ENCODE results near the gene WBP1. TPM values are rescaled to one million over a fixed set of nuclear protein-coding genes. Genes with fewer than 3 reads are reported as not detected.
A peak's percentile ranks its signal among the peaks of the same experiment; 100 is the strongest.

Gene WBP1
- total RNA-seq, 1 donor from 2014 or later: 32.6 TPM

DNA sequence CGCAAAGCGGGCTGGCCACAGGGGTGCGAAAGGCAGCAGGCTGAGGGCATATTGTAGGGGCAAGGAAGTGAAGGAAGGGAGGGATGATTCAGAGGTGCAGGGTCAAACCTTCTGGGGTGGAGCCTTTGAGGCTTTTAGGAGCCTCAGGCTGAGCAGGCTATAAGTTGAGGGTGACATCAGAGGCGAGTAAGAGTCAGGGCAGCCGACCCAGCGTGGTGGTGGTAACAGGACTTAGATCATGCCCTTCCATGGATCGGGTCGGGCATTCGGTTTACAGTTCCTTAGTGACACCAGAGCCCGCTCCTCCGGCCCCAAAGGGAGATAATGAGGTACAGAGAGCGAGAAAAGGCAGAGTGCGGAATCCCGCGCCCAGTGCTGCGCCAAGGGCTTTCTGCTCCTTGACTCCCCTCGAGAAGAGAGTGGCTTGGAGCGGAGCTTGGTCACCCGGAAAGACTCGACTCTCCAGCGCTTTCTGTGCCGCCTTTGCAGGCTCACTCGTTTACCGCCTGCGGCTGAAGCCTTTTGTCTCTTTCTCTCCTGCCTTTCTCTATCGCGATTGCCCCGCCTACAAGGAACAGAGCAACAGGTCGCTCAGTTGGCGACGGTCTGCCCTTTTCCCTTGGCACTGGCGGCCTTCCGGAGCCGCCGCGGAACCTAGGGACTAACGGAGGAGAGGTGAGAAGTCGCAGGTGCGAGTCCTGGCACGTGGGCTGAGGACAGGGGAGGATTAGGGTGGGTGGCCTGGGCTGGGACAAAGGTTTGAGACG, 40.4 kb downstream of the WBP1 start:
- Mint-ChIP-seq H3K36me3 (ENCODE audit: low read depth) (peaks cover 38% of the 10 kb centered on the region), H3K27me3 (ENCODE audit: insufficient read depth) (peaks cover 44% of the 10 kb centered on the region), H3K9me3 (no peaks in the 10 kb centered on the region), H3K4me3 (peak overlapping the region; percentile 93), H3K4me1 (ENCODE audit: low read depth) (peaks cover 48% of the 10 kb centered on the region), H3K27ac (peak overlapping the region; percentile 85)
- DNase-seq (ENCODE audit: low spot score): no peak
- intact Hi-C loops (cut with micrococcal nuclease): loop anchor here (1.0 kb wide), 4 partner anchors 9 to 31 kb away; partner anchors contain the start of genes AUP1, HTRA2, PCGF1 and TLX2

DNA sequence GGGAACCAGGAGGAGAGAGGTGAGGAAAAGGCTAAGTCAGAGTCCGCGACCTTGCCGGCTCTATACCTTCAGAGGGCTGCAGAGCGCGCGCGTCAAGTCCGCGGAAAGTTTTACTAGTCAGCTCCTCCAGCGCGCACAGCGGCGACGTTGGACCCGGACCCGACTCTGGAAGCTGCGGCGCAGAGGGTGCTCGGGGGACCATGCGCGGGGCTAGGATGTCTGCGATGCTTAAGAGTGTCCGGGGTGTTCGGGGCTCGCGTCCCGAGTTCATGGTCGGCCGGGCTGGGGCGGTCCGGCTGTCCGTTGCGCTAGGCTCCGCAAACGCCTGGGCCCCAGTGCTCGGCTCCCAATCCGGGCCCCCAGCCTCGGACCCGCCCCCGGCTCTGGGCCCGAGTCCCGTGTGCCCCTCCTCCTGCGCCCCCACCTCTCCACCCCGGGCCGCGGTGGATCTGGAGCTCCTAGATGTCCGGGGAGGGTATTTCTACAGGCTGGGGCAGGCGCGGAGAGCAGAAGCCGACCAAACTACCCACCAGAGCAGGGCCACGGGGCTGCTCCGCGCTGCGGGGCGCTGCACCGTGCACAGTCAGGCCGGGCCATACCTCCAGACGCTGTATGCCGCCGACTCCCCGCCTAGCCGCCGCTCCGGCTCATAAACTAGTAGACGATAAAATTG, 41.2 kb downstream of the WBP1 start, which contains the start of gene LBX2:
TSS of gene LBX2 (minus strand) at position 337 of the 673 bp plus-strand sequence. CDS start at position 271, 66 bp downstream.
- peaks cover 50% of the 10 kb centered on the region for H3K4me1 Mint-ChIP-seq (ENCODE audit: low read depth)
- intact Hi-C loops (cut with micrococcal nuclease): no loop called here
- peak within 1 kb of the TSS; percentile 85 for H3K27ac Mint-ChIP-seq
- peaks cover 46% of the 10 kb centered on the region for H3K27me3 Mint-ChIP-seq (ENCODE audit: insufficient read depth)
- peak within 1 kb of the TSS; percentile 93 for H3K4me3 Mint-ChIP-seq
- DNase-seq (ENCODE audit: low spot score): no peak
- H3K36me3 Mint-ChIP-seq (ENCODE audit: low read depth): peaks cover 32% of the 10 kb centered on the region
- no peaks in the 10 kb centered on the region for H3K9me3 Mint-ChIP-seq

- intact Hi-C loops (cut with micrococcal nuclease): no loop called here
- Mint-ChIP-seq H3K27ac (no peak overlapping the region), H3K27me3 (ENCODE audit: insufficient read depth) (peaks cover 46% of the 10 kb centered on the region), H3K4me3 (peak overlapping the region; percentile 26), H3K9me3 (no peaks in the 10 kb centered on the region), H3K36me3 (ENCODE audit: low read depth) (peaks cover 38% of the 10 kb centered on the region), H3K4me1 (ENCODE audit: low read depth) (peaks cover 57% of the 10 kb centered on the region)
- DNase-seq (ENCODE audit: low spot score): no peak
These were observed 41.8 kb downstream of the WBP1 start for GRCh38 chr2:74499940-74500577.

GRCh38 chr2:74500578-74500946, 42.3 kb downstream of the WBP1 start:
- Mint-ChIP-seq H3K4me1 (ENCODE audit: low read depth) (peaks cover 62% of the 10 kb centered on the region), H3K4me3 (peak overlapping the region; percentile 26), H3K27ac (no peak overlapping the region), H3K9me3 (no peaks in the 10 kb centered on the region), H3K27me3 (ENCODE audit: insufficient read depth) (peaks cover 46% of the 10 kb centered on the region), H3K36me3 (ENCODE audit: low read depth) (peaks cover 43% of the 10 kb centered on the region)
- intact Hi-C loops (cut with micrococcal nuclease): no loop called here
- DNase-seq (ENCODE audit: low spot score): no peak

DNA sequence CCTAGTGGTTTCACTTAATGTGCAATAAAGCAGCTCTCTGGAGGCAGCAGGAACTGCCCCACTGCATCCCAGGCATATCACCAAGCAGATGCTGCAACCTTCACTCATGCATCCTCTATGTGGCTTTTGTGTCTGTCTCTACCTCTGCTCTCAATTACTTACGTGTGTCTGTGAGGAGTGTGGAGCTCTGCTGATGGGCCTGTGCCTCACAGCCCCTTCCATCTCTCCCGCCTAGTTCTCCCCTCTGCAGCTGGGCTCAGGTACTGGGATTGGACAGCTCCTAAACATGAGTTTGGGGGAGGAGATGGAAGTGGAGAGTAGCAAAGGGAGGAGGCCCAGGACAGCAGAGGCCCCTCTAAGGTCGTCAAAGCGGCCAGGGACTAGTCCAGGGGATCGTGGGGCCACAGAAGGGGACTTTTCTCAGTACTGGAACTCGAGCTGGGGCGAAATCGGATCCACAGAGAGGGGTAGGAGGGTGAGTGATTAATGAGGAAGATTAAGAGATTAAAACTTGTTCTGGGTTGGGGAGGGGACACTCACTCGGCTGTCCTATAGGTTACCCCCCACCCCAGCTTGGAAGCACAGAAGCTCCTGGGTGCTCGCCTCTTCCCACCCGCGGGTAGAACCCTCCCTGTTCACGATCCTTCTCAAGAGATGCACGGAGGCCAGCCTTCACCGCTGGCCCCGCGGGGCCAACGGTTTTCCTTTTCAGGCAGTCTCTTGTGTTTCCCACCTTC, 43.3 kb downstream of the WBP1 start:
- Mint-ChIP-seq H3K36me3 (ENCODE audit: low read depth) (peaks cover 43% of the 10 kb centered on the region), H3K27me3 (ENCODE audit: insufficient read depth) (peaks cover 46% of the 10 kb centered on the region), H3K9me3 (no peaks in the 10 kb centered on the region), H3K4me1 (ENCODE audit: low read depth) (peaks cover 68% of the 10 kb centered on the region), H3K4me3 (peak overlapping the region; percentile 51), H3K27ac (peak overlapping the region; percentile 26)
- intact Hi-C loops (cut with micrococcal nuclease): no loop called here
- DNase-seq (ENCODE audit: low spot score): no peak

- Mint-ChIP-seq H3K27ac (peak overlapping the region; percentile 26), H3K27me3 (ENCODE audit: insufficient read depth) (peaks cover 45% of the 10 kb centered on the region), H3K4me1 (ENCODE audit: low read depth) (peaks cover 74% of the 10 kb centered on the region), H3K36me3 (ENCODE audit: low read depth) (peaks cover 47% of the 10 kb centered on the region), H3K4me3 (peak overlapping the region; percentile 71), H3K9me3 (no peaks in the 10 kb centered on the region)
- intact Hi-C loops (cut with micrococcal nuclease): no loop called here
- no peak for DNase-seq (ENCODE audit: low spot score)
These were observed 44.0 kb downstream of the WBP1 start for GRCh38 chr2:74502147-74502719.

DNA sequence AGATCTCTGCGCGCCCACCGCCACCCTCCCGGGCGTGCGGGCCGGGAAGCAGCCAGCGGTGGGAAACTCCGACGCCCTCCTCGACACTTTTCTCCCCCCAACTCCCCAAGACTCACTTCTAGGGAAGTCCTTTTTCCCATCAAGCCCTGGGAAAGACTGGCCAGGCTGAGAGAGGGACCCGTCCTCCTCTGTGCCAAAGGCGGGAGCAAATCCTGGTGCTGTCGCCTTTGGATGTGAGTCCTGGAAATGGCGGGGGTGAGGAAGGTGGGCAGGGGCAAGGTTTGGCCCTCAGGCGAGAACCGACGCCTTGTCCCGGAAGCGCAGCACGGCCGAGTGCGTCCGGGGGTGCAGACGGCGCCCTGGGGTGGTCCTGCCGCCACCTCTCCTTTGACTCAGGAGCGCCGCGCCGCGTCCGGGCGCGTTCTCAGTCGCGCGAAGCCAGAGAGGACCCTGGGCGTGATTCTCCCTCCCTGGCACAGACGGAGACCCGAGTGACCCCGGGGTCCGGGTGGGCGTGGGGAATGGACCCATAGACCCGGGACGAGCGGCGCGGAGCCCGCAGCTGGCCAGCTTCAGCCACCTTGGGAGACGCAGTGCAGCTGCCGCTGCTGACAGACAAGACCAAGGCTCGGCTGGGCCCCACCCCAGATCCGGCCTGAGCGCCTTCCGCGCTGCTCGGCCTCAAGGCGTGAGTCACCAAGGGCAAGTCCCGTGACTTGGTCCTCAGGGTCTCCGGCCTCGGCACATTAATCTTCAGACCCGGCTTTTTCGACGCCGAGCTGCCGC, 44.7 kb downstream of the WBP1 start:
- intact Hi-C loops (cut with micrococcal nuclease): no loop called here
- Mint-ChIP-seq H3K36me3 (ENCODE audit: low read depth) (peaks cover 44% of the 10 kb centered on the region), H3K4me1 (ENCODE audit: low read depth) (peaks cover 75% of the 10 kb centered on the region), H3K4me3 (peak overlapping the region; percentile 71), H3K9me3 (no peaks in the 10 kb centered on the region), H3K27me3 (ENCODE audit: insufficient read depth) (peaks cover 42% of the 10 kb centered on the region), H3K27ac (peak overlapping the region; percentile 23)
- no peak for DNase-seq (ENCODE audit: low spot score)

DNA sequence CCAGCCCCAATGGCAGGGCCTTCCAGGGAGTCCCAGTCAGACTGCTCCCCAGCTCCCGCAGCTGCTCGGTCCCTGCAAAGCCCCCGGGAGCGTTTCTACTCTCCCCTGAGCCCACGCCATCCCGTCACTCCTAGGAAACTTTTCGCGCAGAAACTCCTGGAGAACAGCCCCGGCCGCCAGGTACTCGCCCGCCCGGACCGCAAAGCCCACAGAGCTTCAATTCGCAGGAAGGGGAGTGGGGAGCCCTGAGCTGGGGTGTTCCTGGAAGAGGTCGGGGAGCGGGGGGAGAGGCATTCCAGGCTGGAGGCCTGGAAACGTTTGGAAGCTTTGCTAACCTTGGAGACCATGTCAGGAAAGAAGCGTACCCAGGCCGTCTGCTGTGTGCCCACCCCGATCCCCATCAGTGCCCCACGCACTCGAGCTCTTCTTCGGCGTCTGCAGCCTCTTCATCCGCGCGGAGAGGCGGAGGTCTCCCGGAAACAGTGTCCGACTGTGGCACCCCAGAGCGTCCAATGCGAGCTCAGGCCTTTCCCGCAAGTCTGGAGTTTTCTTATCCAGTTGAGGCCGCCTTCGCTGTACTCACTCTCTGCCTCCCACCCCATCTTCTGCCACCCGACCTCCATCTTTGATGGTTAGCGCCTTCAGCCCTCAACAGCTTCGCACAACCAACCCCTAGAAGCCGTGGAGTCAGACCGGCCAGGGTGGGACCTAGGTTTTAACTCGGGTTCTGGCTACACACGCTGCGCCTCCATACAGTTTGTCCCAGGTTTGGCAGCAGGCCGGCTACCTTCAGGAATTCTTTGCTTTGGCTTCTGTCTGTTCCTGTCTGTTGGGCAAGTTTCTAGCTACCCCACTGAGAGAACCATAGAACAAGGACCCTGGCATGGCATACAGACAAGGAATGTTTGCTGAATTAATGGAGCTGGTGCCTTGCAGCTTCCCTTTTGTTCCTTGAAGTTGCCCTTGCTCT, 45.6 kb downstream of the WBP1 start:
- peak overlapping the region; percentile 71 for H3K4me3 Mint-ChIP-seq
- peak overlapping the region; percentile 23 for H3K27ac Mint-ChIP-seq
- H3K36me3 Mint-ChIP-seq (ENCODE audit: low read depth): peaks cover 44% of the 10 kb centered on the region
- H3K4me1 Mint-ChIP-seq (ENCODE audit: low read depth): peaks cover 75% of the 10 kb centered on the region
- no peaks in the 10 kb centered on the region for H3K9me3 Mint-ChIP-seq
- intact Hi-C loops (cut with micrococcal nuclease): no loop called here
- no peak for DNase-seq (ENCODE audit: low spot score)
- H3K27me3 Mint-ChIP-seq (ENCODE audit: insufficient read depth): peaks cover 35% of the 10 kb centered on the region

- peaks cover 29% of the 10 kb centered on the region for H3K27me3 Mint-ChIP-seq (ENCODE audit: insufficient read depth)
- peaks cover 41% of the 10 kb centered on the region for H3K36me3 Mint-ChIP-seq (ENCODE audit: low read depth)
- intact Hi-C loops (cut with micrococcal nuclease): no loop called here
- H3K27ac Mint-ChIP-seq: peak overlapping the region; percentile 15
- peaks cover 72% of the 10 kb centered on the region for H3K4me1 Mint-ChIP-seq (ENCODE audit: low read depth)
- H3K9me3 Mint-ChIP-seq: no peaks in the 10 kb centered on the region
- no peak for DNase-seq (ENCODE audit: low spot score)
- H3K4me3 Mint-ChIP-seq: peak overlapping the region; percentile 57
These were observed 46.4 kb downstream of the WBP1 start for GRCh38 chr2:74504591-74504990.

GRCh38 chr2:74505448-74506246, 47.4 kb downstream of the WBP1 start:
- Mint-ChIP-seq H3K4me1 (ENCODE audit: low read depth) (peaks cover 66% of the 10 kb centered on the region), H3K27ac (no peak overlapping the region), H3K27me3 (ENCODE audit: insufficient read depth) (peaks cover 25% of the 10 kb centered on the region), H3K4me3 (peak overlapping the region; percentile 96), H3K9me3 (no peaks in the 10 kb centered on the region), H3K36me3 (ENCODE audit: low read depth) (peaks cover 36% of the 10 kb centered on the region)
- DNase-seq (ENCODE audit: low spot score): no peak
- intact Hi-C loops (cut with micrococcal nuclease): loop anchor here (2.0 kb wide), 2 partner anchors 149 to 769 kb away; partner anchors contain the start of genes SEMA4F and TPRKB

Data from activated T-helper 1 cell treated with anti-CD3 and anti-CD28 coated beads, Interleukin-12 subunit alpha, Interleukin-12 subunit beta, Interleukin-2, Interleukin-4 antibody, amounts not matched to agents 30 ng/mL and 10 ng/mL and 1 ng/mL, durations not matched to agents 14 hours and 24 hours and 36 hours (primary cell).